Fibroblast of pulmonary artery (primary cell): ENCODE measurements around the gene LFNG.

Source experiments
- DNase-seq: peaks from one replicate; pipeline ENCODE4 v3.0.0-alpha.2; 2010; ENCODE audit warnings: low read depth
- H3K4me3 ChIP-seq: replicated peaks from 2 replicates; pipeline ENCODE4 v1.5.1; 2011; ENCODE audit warnings: low read depth, mild to moderate bottlenecking, control low read depth, low read length, moderate library complexity
- CTCF ChIP-seq: IDR thresholded peaks from 2 replicates; pipeline ENCODE4 v1.5.1; 2011; ENCODE audit warnings: mild to moderate bottlenecking, control low read depth, low read length, inconsistent platforms; ENCODE audit errors: missing control alignments

LFNG gene

GRCh38 chr7:2502647-2502966 lies 17.0 kb upstream of the LFNG start:
- no peak for TF ChIP-seq CTCF
- DNase-seq: no peak
- no peak overlapping the region for H3K4me3 ChIP-seq

GRCh38 chr7:2503056-2503941 lies 16.3 kb upstream of the LFNG start:
- no peak overlapping the region for H3K4me3 ChIP-seq
- DNase-seq: no peak
- TF ChIP-seq CTCF: no peak

- DNase-seq: no peak
- no peak overlapping the region for H3K4me3 ChIP-seq
- TF ChIP-seq CTCF: no peak
Measured at GRCh38 chr7:2504128-2504888, 15.3 kb upstream of the LFNG start.

GRCh38 chr7:2504889-2505375 lies 14.6 kb upstream of the LFNG start:
- no peak overlapping the region for H3K4me3 ChIP-seq
- DNase-seq: no peak
- no peak for TF ChIP-seq CTCF

GRCh38 chr7:2505401-2505800 lies 14.2 kb upstream of the LFNG start:
- no peak overlapping the region for H3K4me3 ChIP-seq
- no peak for TF ChIP-seq CTCF
- DNase-seq: no peak

- no peak for TF ChIP-seq CTCF
- DNase-seq: no peak
- no peak overlapping the region for H3K4me3 ChIP-seq
Measured at GRCh38 chr7:2507208-2507916, 12.2 kb upstream of the LFNG start.
